ENCODE measurements around the gene ALDH1L2. TPM values are rescaled to one million over a fixed set of nuclear protein-coding genes. Genes with fewer than 3 reads are reported as not detected.

The ALDH1L2 gene
- total RNA-seq, 1 donor from 2014 or later: 69.2 TPM

- Histone ChIP-seq H3K4me1 (ENCODE audit: insufficient read depth, low read length) (no peaks in the 10 kb centered on the region), H3K27ac (ENCODE audit: low read depth, low read length) (no peak overlapping the region), H3K9ac (ENCODE audit: low read length) (no peak overlapping the region), H3K4me3 (ENCODE audit: insufficient read depth, low read depth, low read length) (no peak overlapping the region), H4K20me1 (ENCODE audit: insufficient read depth, low read length) (no peaks in the 10 kb centered on the region), H3K79me2 (ENCODE audit: insufficient read depth, low read length) (no peaks in the 10 kb centered on the region), H3K27me3 (ENCODE audit: insufficient read depth, low read length) (peaks cover 20% of the 10 kb centered on the region), H3K36me3 (ENCODE audit: insufficient read depth, low read length) (no peaks in the 10 kb centered on the region), H2AFZ (ENCODE audit: low read depth, low read length) (no peak overlapping the region), H3K9me3 (ENCODE audit: insufficient read depth, low read depth, low read length) (no peaks in the 10 kb centered on the region), H3K4me2 (ENCODE audit: low read length) (no peak overlapping the region)
- DNase-seq (ENCODE audit: low read depth) (no peak), FAIRE-seq (no peak)
- Mint-ChIP-seq H3K36me3 (ENCODE audit: low read depth, unreplicated experiment) (no peaks in the 10 kb centered on the region), H3K4me1 (ENCODE audit: low read depth, unreplicated experiment) (peaks cover 7% of the 10 kb centered on the region), H3K4me3 (ENCODE audit: unreplicated experiment) (no peak overlapping the region), H3K27me3 (ENCODE audit: low read depth, unreplicated experiment) (peaks cover 19% of the 10 kb centered on the region), H3K27ac (ENCODE audit: unreplicated experiment) (no peak overlapping the region), H3K9me3 (ENCODE audit: unreplicated experiment) (peaks cover 10% of the 10 kb centered on the region)
- TF ChIP-seq EZH2 (IDR thresholded peaks at IDR 0.05; ENCODE audit: insufficient read depth, low read length): no peak
- TF ChIP-seq, protein P1, sequence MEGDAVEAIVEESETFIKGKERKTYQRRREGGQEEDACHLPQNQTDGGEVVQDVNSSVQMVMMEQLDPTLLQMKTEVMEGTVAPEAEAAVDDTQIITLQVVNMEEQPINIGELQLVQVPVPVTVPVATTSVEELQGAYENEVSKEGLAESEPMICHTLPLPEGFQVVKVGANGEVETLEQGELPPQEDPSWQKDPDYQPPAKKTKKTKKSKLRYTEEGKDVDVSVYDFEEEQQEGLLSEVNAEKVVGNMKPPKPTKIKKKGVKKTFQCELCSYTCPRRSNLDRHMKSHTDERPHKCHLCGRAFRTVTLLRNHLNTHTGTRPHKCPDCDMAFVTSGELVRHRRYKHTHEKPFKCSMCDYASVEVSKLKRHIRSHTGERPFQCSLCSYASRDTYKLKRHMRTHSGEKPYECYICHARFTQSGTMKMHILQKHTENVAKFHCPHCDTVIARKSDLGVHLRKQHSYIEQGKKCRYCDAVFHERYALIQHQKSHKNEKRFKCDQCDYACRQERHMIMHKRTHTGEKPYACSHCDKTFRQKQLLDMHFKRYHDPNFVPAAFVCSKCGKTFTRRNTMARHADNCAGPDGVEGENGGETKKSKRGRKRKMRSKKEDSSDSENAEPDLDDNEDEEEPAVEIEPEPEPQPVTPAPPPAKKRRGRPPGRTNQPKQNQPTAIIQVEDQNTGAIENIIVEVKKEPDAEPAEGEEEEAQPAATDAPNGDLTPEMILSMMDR (IDR thresholded peaks at IDR 0.05; ENCODE audit: insufficient read depth, low read depth, low read length): no peak
Measured at GRCh38 chr12:105091476-105092206, 7.4 kb upstream of the ALDH1L2 start.

GRCh38 chr12:105090361-105090760 lies 6.1 kb upstream of the ALDH1L2 start:
- Histone ChIP-seq H3K4me2 (ENCODE audit: low read length) (no peak overlapping the region), H2AFZ (ENCODE audit: low read depth, low read length) (no peak overlapping the region), H3K27ac (ENCODE audit: low read depth, low read length) (no peak overlapping the region), H3K4me1 (ENCODE audit: insufficient read depth, low read length) (no peaks in the 10 kb centered on the region), H3K4me3 (ENCODE audit: insufficient read depth, low read depth, low read length) (no peak overlapping the region), H3K27me3 (ENCODE audit: insufficient read depth, low read length) (peaks cover 21% of the 10 kb centered on the region), H3K79me2 (ENCODE audit: insufficient read depth, low read length) (no peaks in the 10 kb centered on the region), H3K9ac (ENCODE audit: low read length) (no peak overlapping the region), H3K9me3 (ENCODE audit: insufficient read depth, low read depth, low read length) (no peaks in the 10 kb centered on the region), H3K36me3 (ENCODE audit: insufficient read depth, low read length) (no peaks in the 10 kb centered on the region), H4K20me1 (ENCODE audit: insufficient read depth, low read length) (no peaks in the 10 kb centered on the region)
- TF ChIP-seq, protein P1 (IDR thresholded peaks at IDR 0.05; ENCODE audit: insufficient read depth, low read depth, low read length): no peak
- TF ChIP-seq EZH2 (IDR thresholded peaks at IDR 0.05; ENCODE audit: insufficient read depth, low read length): no peak
- Mint-ChIP-seq H3K36me3 (ENCODE audit: low read depth, unreplicated experiment) (no peaks in the 10 kb centered on the region), H3K27ac (ENCODE audit: unreplicated experiment) (no peak overlapping the region), H3K27me3 (ENCODE audit: low read depth, unreplicated experiment) (peaks cover 19% of the 10 kb centered on the region), H3K4me3 (ENCODE audit: unreplicated experiment) (no peak overlapping the region), H3K4me1 (ENCODE audit: low read depth, unreplicated experiment) (peaks cover 7% of the 10 kb centered on the region), H3K9me3 (ENCODE audit: unreplicated experiment) (peaks cover 3% of the 10 kb centered on the region)
- DNase-seq (ENCODE audit: low read depth) (no peak), FAIRE-seq (no peak)

GRCh38 chr12:105089817-105090216 lies 5.6 kb upstream of the ALDH1L2 start:
- Mint-ChIP-seq H3K27me3 (ENCODE audit: low read depth, unreplicated experiment) (peaks cover 19% of the 10 kb centered on the region), H3K27ac (ENCODE audit: unreplicated experiment) (no peak overlapping the region), H3K4me3 (ENCODE audit: unreplicated experiment) (no peak overlapping the region), H3K9me3 (ENCODE audit: unreplicated experiment) (no peaks in the 10 kb centered on the region), H3K36me3 (ENCODE audit: low read depth, unreplicated experiment) (no peaks in the 10 kb centered on the region), H3K4me1 (ENCODE audit: low read depth, unreplicated experiment) (peaks cover 7% of the 10 kb centered on the region)
- Histone ChIP-seq H3K4me3 (ENCODE audit: insufficient read depth, low read depth, low read length) (no peak overlapping the region), H4K20me1 (ENCODE audit: insufficient read depth, low read length) (no peaks in the 10 kb centered on the region), H3K36me3 (ENCODE audit: insufficient read depth, low read length) (no peaks in the 10 kb centered on the region), H3K27me3 (ENCODE audit: insufficient read depth, low read length) (peaks cover 21% of the 10 kb centered on the region), H3K9ac (ENCODE audit: low read length) (no peak overlapping the region), H2AFZ (ENCODE audit: low read depth, low read length) (no peak overlapping the region), H3K4me1 (ENCODE audit: insufficient read depth, low read length) (no peaks in the 10 kb centered on the region), H3K79me2 (ENCODE audit: insufficient read depth, low read length) (no peaks in the 10 kb centered on the region), H3K4me2 (ENCODE audit: low read length) (no peak overlapping the region), H3K27ac (ENCODE audit: low read depth, low read length) (no peak overlapping the region), H3K9me3 (ENCODE audit: insufficient read depth, low read depth, low read length) (no peaks in the 10 kb centered on the region)
- no peak for FAIRE-seq
- TF ChIP-seq, protein P1 (IDR thresholded peaks at IDR 0.05; ENCODE audit: insufficient read depth, low read depth, low read length): no peak
- TF ChIP-seq EZH2 (IDR thresholded peaks at IDR 0.05; ENCODE audit: insufficient read depth, low read length): no peak
- no peak for DNase-seq (ENCODE audit: low read depth)

Data from astrocyte (in vitro differentiated cells and primary cell).